ENCODE results near the gene RANBP1.
A peak's percentile ranks its signal among the peaks of the same experiment; 100 is the strongest.

The RANBP1 gene

DNA sequence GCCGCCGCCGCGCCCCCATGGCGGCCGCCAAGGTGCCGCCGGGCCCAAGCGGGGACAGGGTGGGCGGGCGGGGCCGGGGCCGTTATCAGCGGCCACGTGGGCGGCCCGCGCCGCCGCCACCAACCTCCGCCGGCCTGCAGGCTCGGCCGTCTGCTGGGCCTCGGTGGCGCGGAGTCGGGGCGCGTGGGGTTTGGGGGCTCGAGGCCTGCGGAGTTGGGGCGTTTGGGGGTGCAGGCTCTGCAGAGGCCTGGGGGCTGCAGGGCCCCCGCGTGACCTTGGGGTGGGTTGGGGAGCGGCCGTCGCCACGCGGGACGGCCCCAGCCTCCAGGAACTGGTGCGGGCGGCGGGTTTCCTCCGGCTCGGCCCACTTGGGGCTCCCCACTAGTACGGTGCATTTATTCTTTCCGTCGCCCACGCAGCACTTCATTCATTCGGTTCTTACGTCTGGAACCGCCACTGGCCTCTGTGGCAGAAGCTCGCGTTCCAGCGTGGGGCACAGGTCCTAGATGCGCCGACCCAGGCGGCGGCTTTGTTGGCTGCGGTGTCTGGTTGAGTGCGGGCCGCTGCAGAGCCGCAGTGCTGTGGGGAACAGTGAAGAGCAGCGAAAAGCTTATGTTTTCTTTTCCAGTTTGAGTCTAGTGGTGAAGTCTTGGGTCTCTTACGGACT lies 1.9 kb downstream of the RANBP1 start:
- Histone ChIP-seq H2BK5ac (ENCODE audit: low read length) (peak overlapping the region; percentile 45), H3K4me1 (ENCODE audit: control insufficient read depth, low read depth, low read length) (peaks cover 2% of the 10 kb centered on the region), H2BK120ac (ENCODE audit: low read depth, low read length) (peak overlapping the region; percentile 16), H3K4ac (ENCODE audit: low read depth, low read length) (peak overlapping the region; percentile 90), H3K36me3 (ENCODE audit: control insufficient read depth, insufficient read depth, low read length) (peaks cover 24% of the 10 kb centered on the region), H2AK5ac (ENCODE audit: low read length) (peak overlapping the region; percentile 65), H3K4me2 (ENCODE audit: low read length) (peak overlapping the region; percentile 88), H3K56ac (ENCODE audit: low read length) (peak overlapping the region; percentile 99), H3K27me3 (ENCODE audit: insufficient read depth, low read length, poor library complexity) (no peaks in the 10 kb centered on the region), H3K27ac (ENCODE audit: low read depth, low read length) (peak overlapping the region; percentile 52), H3K79me1 (ENCODE audit: low read length) (peaks cover 22% of the 10 kb centered on the region), H3K9ac (ENCODE audit: low read length) (peak overlapping the region; percentile 100), H3K23ac (ENCODE audit: low read length) (peak overlapping the region; percentile 89), H4K8ac (ENCODE audit: low read depth, low read length) (peak overlapping the region; percentile 59), H3K4me3 (ENCODE audit: low read length) (peak overlapping the region; percentile 99), H3K18ac (ENCODE audit: low read length) (peak overlapping the region; percentile 89), H4K5ac (ENCODE audit: low read length) (peak overlapping the region; percentile 21), H3K79me2 (ENCODE audit: control insufficient read depth, insufficient read depth, low read length) (peaks cover 64% of the 10 kb centered on the region), H2BK15ac (replicated peaks; ENCODE audit: low read depth) (no peak overlapping the region)
- peak; percentile 21 for DNase-seq
- no CpG with 5 or more reads among the region's 66 CpGs for whole genome bisulfite sequencing (ENCODE audit: extremely low coverage, insufficient coverage, low lambda C conversion rate)

DNA sequence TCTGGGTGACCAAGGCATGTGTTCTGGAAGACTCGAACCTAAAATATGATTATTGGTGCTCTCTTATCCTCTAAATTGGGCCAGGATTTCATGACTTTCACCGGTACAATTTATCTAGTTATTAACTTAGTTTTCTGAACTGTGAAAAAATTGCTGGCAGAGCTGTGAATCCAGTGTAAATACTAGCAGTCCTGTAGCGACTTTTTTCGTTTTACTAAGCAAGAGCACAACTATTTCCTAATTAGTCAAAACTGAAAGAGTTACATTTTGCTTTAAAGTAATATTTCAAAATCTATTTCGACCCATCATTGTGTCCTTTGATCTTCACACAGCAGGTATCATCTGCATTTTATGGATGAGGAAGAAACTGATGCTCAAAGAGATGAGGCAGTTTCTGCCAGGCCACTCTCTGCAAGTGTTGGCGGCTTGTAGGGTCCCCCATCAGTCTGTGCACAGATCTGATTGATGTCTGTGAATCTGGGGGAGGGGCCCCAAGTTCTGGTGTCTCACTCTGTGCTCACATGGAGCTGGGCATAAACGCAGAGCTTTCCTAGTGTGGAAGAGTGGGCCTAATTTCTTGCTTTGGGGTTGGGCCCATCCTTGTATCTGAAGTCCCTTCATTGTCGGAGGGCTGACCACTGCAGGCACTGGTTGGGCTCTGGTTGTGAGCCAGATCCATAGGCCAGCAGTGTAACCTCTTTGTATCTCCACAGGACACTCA lies 2.6 kb downstream of the RANBP1 start:
- WGBS (ENCODE audit: extremely low coverage, insufficient coverage, low lambda C conversion rate), result no CpG with 5 or more reads among the region's 8 CpGs
- no peaks in the 10 kb centered on the region for H3K27me3 ChIP-seq (ENCODE audit: insufficient read depth, low read length, poor library complexity)
- peaks cover 2% of the 10 kb centered on the region for H3K4me1 ChIP-seq (ENCODE audit: control insufficient read depth, low read depth, low read length)
- no peak overlapping the region for H2BK5ac ChIP-seq (ENCODE audit: low read length)
- H4K8ac ChIP-seq (ENCODE audit: low read depth, low read length), result no peak overlapping the region
- peak overlapping the region; percentile 99 for H3K4me3 ChIP-seq (ENCODE audit: low read length)
- peak overlapping the region; percentile 89 for H3K23ac ChIP-seq (ENCODE audit: low read length)
- no peak overlapping the region for H3K27ac ChIP-seq (ENCODE audit: low read depth, low read length)
- H3K4ac ChIP-seq (ENCODE audit: low read depth, low read length), result peak overlapping the region; percentile 90
- H3K56ac ChIP-seq (ENCODE audit: low read length), result peak overlapping the region; percentile 99
- H2BK15ac ChIP-seq (replicated peaks; ENCODE audit: low read depth), result no peak overlapping the region
- peak overlapping the region; percentile 21 for H4K5ac ChIP-seq (ENCODE audit: low read length)
- H3K9ac ChIP-seq (ENCODE audit: low read length), result peak overlapping the region; percentile 100
- no peak for DNase-seq
- no peak overlapping the region for H2BK120ac ChIP-seq (ENCODE audit: low read depth, low read length)
- H3K79me1 ChIP-seq (ENCODE audit: low read length), result peaks cover 22% of the 10 kb centered on the region
- H3K36me3 ChIP-seq (ENCODE audit: control insufficient read depth, insufficient read depth, low read length), result peaks cover 22% of the 10 kb centered on the region
- peaks cover 69% of the 10 kb centered on the region for H3K79me2 ChIP-seq (ENCODE audit: control insufficient read depth, insufficient read depth, low read length)
- H3K4me2 ChIP-seq (ENCODE audit: low read length), result peak overlapping the region; percentile 88
- H3K18ac ChIP-seq (ENCODE audit: low read length), result peak overlapping the region; percentile 89
- no peak overlapping the region for H2AK5ac ChIP-seq (ENCODE audit: low read length)

GRCh38 chr22:20121856-20122415 lies 6.0 kb downstream of the RANBP1 start:
- no peak for DNase-seq
- H3K4me2 ChIP-seq (ENCODE audit: low read length), result no peak overlapping the region
- no peak overlapping the region for H2BK120ac ChIP-seq (ENCODE audit: low read depth, low read length)
- H3K27me3 ChIP-seq (ENCODE audit: insufficient read depth, low read length, poor library complexity), result no peaks in the 10 kb centered on the region
- no CpG with 5 or more reads among the region's 22 CpGs for WGBS (ENCODE audit: extremely low coverage, insufficient coverage, low lambda C conversion rate)
- H4K8ac ChIP-seq (ENCODE audit: low read depth, low read length), result no peak overlapping the region
- no peak overlapping the region for H2BK5ac ChIP-seq (ENCODE audit: low read length)
- H3K79me2 ChIP-seq (ENCODE audit: control insufficient read depth, insufficient read depth, low read length), result peaks cover 62% of the 10 kb centered on the region
- no peak overlapping the region for H3K4me3 ChIP-seq (ENCODE audit: low read length)
- H3K4me1 ChIP-seq (ENCODE audit: control insufficient read depth, low read depth, low read length), result peaks cover 2% of the 10 kb centered on the region
- no peak overlapping the region for H3K4ac ChIP-seq (ENCODE audit: low read depth, low read length)
- no peak overlapping the region for H3K56ac ChIP-seq (ENCODE audit: low read length)
- H2AK5ac ChIP-seq (ENCODE audit: low read length), result no peak overlapping the region
- H3K79me1 ChIP-seq (ENCODE audit: low read length), result peaks cover 18% of the 10 kb centered on the region
- peaks cover 26% of the 10 kb centered on the region for H3K36me3 ChIP-seq (ENCODE audit: control insufficient read depth, insufficient read depth, low read length)
- no peak overlapping the region for H3K18ac ChIP-seq (ENCODE audit: low read length)
- no peak overlapping the region for H3K23ac ChIP-seq (ENCODE audit: low read length)
- no peak overlapping the region for H4K5ac ChIP-seq (ENCODE audit: low read length)
- H3K9ac ChIP-seq (ENCODE audit: low read length), result no peak overlapping the region
- H2BK15ac ChIP-seq (replicated peaks; ENCODE audit: low read depth), result no peak overlapping the region
- H3K27ac ChIP-seq (ENCODE audit: low read depth, low read length), result no peak overlapping the region

DNA sequence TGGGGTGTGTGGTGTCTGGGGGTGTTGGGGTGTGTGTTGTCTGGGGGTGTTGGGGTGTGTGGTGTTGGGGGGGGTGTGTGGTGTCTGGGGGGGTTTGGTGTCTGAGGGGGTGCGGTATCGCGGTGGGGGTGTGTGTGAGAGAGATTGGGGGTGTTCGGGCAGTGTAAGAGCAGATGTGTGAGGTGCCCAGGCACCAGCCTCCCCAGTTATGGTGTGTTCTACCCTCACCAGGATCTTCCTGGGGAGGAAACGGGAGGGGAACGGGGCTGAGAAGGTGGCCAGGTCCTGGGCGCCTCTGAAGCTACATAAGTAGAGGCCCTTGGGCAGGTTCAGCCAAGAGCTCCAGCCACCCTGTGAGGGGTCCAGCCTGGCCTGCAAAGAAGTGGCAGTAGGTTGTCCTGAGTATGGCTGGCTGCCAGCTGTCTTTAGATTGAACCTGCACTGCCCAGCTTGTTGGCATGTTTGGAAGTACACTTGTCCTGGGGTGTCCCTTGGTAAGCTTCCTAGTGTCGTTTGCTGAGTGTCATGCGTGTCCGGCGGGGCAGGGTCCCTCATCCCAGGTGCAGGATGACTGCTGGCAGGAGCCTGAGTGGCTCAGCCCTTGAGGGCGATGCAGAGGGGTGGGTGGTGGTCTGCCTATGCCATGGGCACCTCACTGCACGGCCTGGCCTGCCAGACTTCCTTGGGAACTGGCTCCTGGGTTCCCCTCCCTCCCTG lies 7.6 kb downstream of the RANBP1 start:
- H4K8ac ChIP-seq (ENCODE audit: low read depth, low read length), result no peak overlapping the region
- H3K79me2 ChIP-seq (ENCODE audit: control insufficient read depth, insufficient read depth, low read length), result peaks cover 52% of the 10 kb centered on the region
- no peak overlapping the region for H2AK5ac ChIP-seq (ENCODE audit: low read length)
- WGBS (ENCODE audit: extremely low coverage, insufficient coverage, low lambda C conversion rate), result no CpG with 5 or more reads among the region's 13 CpGs
- no peak overlapping the region for H3K23ac ChIP-seq (ENCODE audit: low read length)
- no peak overlapping the region for H3K9ac ChIP-seq (ENCODE audit: low read length)
- no peak overlapping the region for H2BK120ac ChIP-seq (ENCODE audit: low read depth, low read length)
- no peak overlapping the region for H3K4ac ChIP-seq (ENCODE audit: low read depth, low read length)
- no peak overlapping the region for H4K5ac ChIP-seq (ENCODE audit: low read length)
- no peak overlapping the region for H3K27ac ChIP-seq (ENCODE audit: low read depth, low read length)
- DNase-seq, result no peak
- no peak overlapping the region for H3K18ac ChIP-seq (ENCODE audit: low read length)
- no peak overlapping the region for H2BK5ac ChIP-seq (ENCODE audit: low read length)
- H3K79me1 ChIP-seq (ENCODE audit: low read length), result peaks cover 18% of the 10 kb centered on the region
- H3K27me3 ChIP-seq (ENCODE audit: insufficient read depth, low read length, poor library complexity), result no peaks in the 10 kb centered on the region
- H3K4me1 ChIP-seq (ENCODE audit: control insufficient read depth, low read depth, low read length), result peaks cover 2% of the 10 kb centered on the region
- peaks cover 31% of the 10 kb centered on the region for H3K36me3 ChIP-seq (ENCODE audit: control insufficient read depth, insufficient read depth, low read length)
- no peak overlapping the region for H3K56ac ChIP-seq (ENCODE audit: low read length)
- no peak overlapping the region for H2BK15ac ChIP-seq (replicated peaks; ENCODE audit: low read depth)
- no peak overlapping the region for H3K4me2 ChIP-seq (ENCODE audit: low read length)
- no peak overlapping the region for H3K4me3 ChIP-seq (ENCODE audit: low read length)

DNA sequence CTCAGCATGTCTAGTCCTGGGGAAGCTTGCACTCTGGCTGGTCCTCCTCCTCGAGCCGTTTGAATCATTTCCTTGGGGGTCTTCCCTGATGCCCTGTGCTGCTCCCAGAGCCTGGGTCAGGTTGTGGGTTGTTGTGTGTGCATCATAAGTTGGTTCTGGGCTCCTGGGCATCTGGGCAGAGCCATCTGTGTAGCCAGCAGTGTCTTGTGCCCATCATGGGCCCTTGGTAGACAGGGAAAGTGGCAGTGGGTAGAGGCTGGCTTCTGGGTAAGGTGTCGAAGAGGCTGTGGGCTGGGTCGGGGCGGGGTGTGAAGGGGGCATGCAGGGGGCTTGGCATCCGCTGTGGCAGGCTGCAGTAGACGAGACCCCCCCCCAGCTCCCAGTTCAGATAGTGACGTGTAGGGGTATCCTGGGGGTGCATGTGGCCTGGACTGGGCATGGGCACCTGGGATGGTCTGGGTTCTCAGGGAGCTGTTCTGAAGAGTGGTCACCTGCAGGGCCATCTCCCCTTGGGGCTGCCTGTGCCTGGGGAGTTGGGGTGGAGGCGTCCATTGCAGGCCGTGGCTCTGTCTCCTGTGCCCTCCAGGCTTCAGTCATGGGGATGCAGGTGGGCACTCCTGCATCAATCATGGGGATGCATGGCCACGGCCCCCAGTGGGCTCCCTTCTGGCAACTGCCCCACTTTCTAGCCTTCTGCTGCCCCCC lies 8.3 kb downstream of the RANBP1 start:
- no peak overlapping the region for H3K4me2 ChIP-seq (ENCODE audit: low read length)
- no peak overlapping the region for H2BK120ac ChIP-seq (ENCODE audit: low read depth, low read length)
- peaks cover 31% of the 10 kb centered on the region for H3K36me3 ChIP-seq (ENCODE audit: control insufficient read depth, insufficient read depth, low read length)
- H4K8ac ChIP-seq (ENCODE audit: low read depth, low read length), result no peak overlapping the region
- no peak overlapping the region for H4K5ac ChIP-seq (ENCODE audit: low read length)
- H3K4me1 ChIP-seq (ENCODE audit: control insufficient read depth, low read depth, low read length), result no peaks in the 10 kb centered on the region
- H3K27ac ChIP-seq (ENCODE audit: low read depth, low read length), result no peak overlapping the region
- H3K18ac ChIP-seq (ENCODE audit: low read length), result no peak overlapping the region
- no peak overlapping the region for H3K9ac ChIP-seq (ENCODE audit: low read length)
- H3K56ac ChIP-seq (ENCODE audit: low read length), result no peak overlapping the region
- DNase-seq, result no peak
- peaks cover 16% of the 10 kb centered on the region for H3K79me1 ChIP-seq (ENCODE audit: low read length)
- H3K23ac ChIP-seq (ENCODE audit: low read length), result no peak overlapping the region
- WGBS (ENCODE audit: extremely low coverage, insufficient coverage, low lambda C conversion rate), result no CpG with 5 or more reads among the region's 11 CpGs
- peaks cover 45% of the 10 kb centered on the region for H3K79me2 ChIP-seq (ENCODE audit: control insufficient read depth, insufficient read depth, low read length)
- no peak overlapping the region for H3K4ac ChIP-seq (ENCODE audit: low read depth, low read length)
- no peak overlapping the region for H2BK15ac ChIP-seq (replicated peaks; ENCODE audit: low read depth)
- H3K27me3 ChIP-seq (ENCODE audit: insufficient read depth, low read length, poor library complexity), result no peaks in the 10 kb centered on the region
- H2BK5ac ChIP-seq (ENCODE audit: low read length), result no peak overlapping the region
- no peak overlapping the region for H3K4me3 ChIP-seq (ENCODE audit: low read length)
- H2AK5ac ChIP-seq (ENCODE audit: low read length), result no peak overlapping the region
